Activated T-cell treated with anti-CD3 and anti-CD28 coated beads, Interleukin-2, amount 50 U/mL, for 24 hours (primary cell): Measurements from ENCODE around the gene METAP1.

Experiments
- DNase-seq: peaks from one replicate; pipeline ENCODE4 v3.0.0-alpha.2; 2020
- H3K27ac Mint-ChIP-seq: 2 replicates; pipeline ENCODE4 v1.8.0; 2020; ENCODE audit warnings: mild to moderate bottlenecking, mixed read lengths
- H3K27me3 Mint-ChIP-seq: 2 replicates; pipeline ENCODE4 v1.8.0; 2020; ENCODE audit warnings: mixed read lengths
- H3K36me3 Mint-ChIP-seq: 2 replicates; pipeline ENCODE4 v1.8.0; 2020; ENCODE audit warnings: low read depth, mixed read lengths
- H3K4me1 Mint-ChIP-seq: 2 replicates; pipeline ENCODE4 v1.8.0; 2020; ENCODE audit warnings: low read depth, mixed read lengths
- H3K4me3 Mint-ChIP-seq: 2 replicates; pipeline ENCODE4 v1.8.0; 2020; ENCODE audit warnings: mild to moderate bottlenecking, moderate library complexity, mixed read lengths
- H3K9me3 Mint-ChIP-seq: 2 replicates; pipeline ENCODE4 v1.8.0; 2020; ENCODE audit warnings: mixed read lengths

Gene METAP1

DNA sequence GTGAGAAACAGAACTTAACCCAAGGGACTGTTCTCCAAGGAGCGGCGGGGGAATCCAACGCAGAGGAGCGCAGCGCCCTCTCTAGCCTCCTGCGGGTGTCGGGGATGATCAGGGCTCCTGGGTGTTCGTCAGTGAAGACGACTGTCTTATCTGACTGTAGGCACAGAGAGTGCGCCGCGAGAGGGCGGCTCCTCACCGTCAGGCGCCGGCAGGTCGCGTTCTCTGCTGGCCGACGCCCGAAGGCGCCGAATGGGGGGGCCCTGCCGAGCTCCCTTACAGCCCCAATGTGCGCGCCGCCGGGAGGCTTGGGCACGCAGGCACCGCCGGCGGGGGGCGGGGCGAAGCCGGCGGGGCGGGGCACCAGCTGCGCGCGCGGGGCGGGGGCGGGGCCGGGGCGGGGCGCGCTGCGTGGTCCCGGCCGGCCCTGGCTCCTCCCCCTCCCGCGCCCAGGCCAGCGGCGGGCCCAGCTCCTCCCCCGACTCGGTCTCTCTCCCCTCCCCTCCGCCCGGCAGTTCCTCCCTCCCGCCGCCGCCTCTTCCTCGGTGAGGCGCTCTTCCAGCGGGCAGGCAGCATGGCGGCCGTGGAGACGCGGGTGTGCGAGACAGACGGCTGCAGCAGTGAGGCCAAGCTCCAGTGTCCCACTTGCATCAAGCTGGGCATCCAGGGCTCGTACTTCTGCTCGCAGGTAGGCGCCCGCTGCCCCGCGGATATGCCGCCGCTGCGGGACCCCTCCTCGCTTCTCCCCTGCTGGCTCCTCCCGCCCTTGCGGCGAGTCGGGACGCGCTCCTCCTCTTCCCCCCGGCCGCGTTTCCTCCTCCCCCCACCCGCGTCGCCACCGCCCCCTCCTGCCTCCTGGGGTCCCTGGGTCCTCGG, at the start of gene METAP1:
Gene METAP1 (plus strand): TSS at position 539 of the 873 bp plus-strand sequence. CDS start 33 bp downstream, at position 572.
- H3K27ac Mint-ChIP-seq: peak within 1 kb of the TSS; percentile 98
- no peaks in the 10 kb centered on the region for H3K27me3 Mint-ChIP-seq
- H3K9me3 Mint-ChIP-seq: no peaks in the 10 kb centered on the region
- peaks cover 25% of the 10 kb centered on the region for H3K36me3 Mint-ChIP-seq
- peaks cover 41% of the 10 kb centered on the region for H3K4me1 Mint-ChIP-seq
- H3K4me3 Mint-ChIP-seq: peak within 1 kb of the TSS; percentile 86
- peak; percentile 95 for DNase-seq

DNA sequence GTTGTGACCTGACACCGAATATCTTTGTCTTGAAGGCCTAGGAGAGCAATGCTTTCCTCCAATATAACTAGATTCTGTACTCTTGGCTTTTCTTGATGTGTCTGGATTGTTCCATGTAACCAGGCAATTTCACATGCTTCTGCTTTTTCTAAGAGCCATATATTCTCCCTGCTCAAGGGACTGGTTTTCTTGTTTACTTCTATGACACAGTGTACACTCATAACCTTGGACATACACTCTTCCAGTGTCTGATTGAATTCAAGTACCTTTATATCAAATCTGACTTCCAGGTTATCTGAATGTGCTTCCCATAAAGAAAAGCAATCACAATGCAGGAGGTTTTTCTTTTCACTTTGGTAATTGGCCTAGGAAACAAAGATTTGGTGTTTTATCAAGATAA, 49.2 kb upstream of the METAP1 start:
- H3K4me3 Mint-ChIP-seq: no peak overlapping the region
- no peaks in the 10 kb centered on the region for H3K9me3 Mint-ChIP-seq
- no peaks in the 10 kb centered on the region for H3K27me3 Mint-ChIP-seq
- no peaks in the 10 kb centered on the region for H3K36me3 Mint-ChIP-seq
- no peaks in the 10 kb centered on the region for H3K4me1 Mint-ChIP-seq
- no peak for DNase-seq
- H3K27ac Mint-ChIP-seq: no peak overlapping the region

DNA sequence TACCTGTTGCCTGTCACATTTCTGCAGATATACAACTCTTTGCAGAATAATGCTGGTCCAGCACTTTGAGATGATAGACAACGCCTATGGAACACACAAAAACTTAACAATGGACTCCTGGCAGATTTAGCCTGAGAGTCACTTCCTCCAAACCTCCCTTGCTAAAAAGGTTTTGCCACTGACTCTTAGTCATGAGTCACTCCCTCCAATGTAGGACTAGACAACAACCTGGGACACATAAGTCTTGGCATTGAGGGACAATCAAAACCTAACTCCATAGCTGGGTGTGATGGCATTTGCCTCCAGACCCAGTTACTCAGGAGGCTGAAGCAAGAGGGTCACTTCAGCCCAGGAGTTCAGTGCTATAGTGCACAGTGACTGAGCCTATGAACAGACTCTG, 44.6 kb upstream of the METAP1 start:
- no peak overlapping the region for H3K27ac Mint-ChIP-seq
- no peaks in the 10 kb centered on the region for H3K36me3 Mint-ChIP-seq
- H3K9me3 Mint-ChIP-seq: no peaks in the 10 kb centered on the region
- H3K4me1 Mint-ChIP-seq: no peaks in the 10 kb centered on the region
- DNase-seq: no peak
- H3K4me3 Mint-ChIP-seq: no peak overlapping the region
- H3K27me3 Mint-ChIP-seq: peaks cover 4% of the 10 kb centered on the region

DNA sequence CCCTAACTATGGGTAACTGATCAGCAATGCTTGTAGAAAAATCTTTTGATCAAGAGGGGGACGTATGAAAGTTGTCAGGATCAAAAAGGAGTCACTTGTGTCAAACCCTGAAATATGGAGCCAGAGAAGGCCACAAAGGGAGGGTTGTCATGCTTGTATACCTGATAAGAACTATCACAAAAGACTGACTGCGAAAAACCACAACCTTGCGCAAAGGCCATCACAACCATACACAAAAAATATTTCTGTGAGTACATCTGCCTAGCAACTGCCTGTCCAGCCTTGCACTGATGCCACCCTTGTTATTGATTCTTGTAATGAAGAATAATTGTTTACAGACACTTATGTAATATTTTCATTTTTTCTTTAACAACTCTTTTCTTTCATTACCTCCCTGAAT, 43.8 kb upstream of the METAP1 start:
- Mint-ChIP-seq H3K9me3 (no peaks in the 10 kb centered on the region), H3K4me3 (no peak overlapping the region), H3K27ac (no peak overlapping the region), H3K4me1 (no peaks in the 10 kb centered on the region), H3K36me3 (no peaks in the 10 kb centered on the region), H3K27me3 (peaks cover 6% of the 10 kb centered on the region)
- DNase-seq: no peak

DNA sequence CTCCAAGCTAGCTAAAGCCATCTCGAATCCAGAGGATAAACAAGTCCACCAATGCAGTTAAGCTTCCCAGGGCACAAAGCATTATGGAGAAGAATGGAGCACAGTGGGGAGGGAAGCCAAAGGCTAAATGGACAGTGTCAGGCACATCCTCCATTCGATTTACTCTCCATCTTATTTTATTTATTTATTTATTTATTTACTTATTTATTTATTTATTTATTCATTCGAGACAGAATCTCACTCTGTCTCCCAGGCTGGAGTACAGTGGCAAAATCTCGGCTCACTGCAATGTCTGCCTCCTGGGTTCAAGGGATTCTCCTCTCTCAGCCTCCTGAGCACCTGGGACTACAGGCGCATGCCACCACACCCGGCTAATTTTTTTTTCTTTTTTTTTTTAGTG, 40.3 kb upstream of the METAP1 start:
- Mint-ChIP-seq H3K27me3 (peaks cover 6% of the 10 kb centered on the region), H3K36me3 (no peaks in the 10 kb centered on the region), H3K4me1 (peaks cover 3% of the 10 kb centered on the region), H3K9me3 (no peaks in the 10 kb centered on the region), H3K27ac (no peak overlapping the region), H3K4me3 (no peak overlapping the region)
- no peak for DNase-seq

DNA sequence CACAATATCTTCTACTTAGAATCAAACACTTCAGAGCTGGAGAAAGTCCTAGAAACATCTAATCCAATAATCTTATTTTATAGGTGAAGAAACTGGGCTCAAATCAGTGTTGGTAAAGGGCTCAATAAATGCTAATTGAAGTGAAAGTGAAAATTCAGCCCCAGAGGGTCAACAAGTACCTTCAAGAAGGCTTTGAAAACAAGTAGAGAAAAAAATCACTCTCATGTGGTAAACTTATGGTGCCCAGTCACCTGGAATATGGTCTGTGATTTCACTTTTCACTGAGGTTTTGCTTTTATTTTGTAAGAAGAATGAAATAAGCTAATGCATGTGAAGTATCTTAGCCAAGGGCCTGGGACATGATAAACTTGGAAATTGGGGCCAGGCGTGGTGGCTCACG, 37.5 kb upstream of the METAP1 start:
- peaks cover 6% of the 10 kb centered on the region for H3K27me3 Mint-ChIP-seq
- no peak for DNase-seq
- no peaks in the 10 kb centered on the region for H3K9me3 Mint-ChIP-seq
- no peak overlapping the region for H3K4me3 Mint-ChIP-seq
- peaks cover 3% of the 10 kb centered on the region for H3K4me1 Mint-ChIP-seq
- H3K36me3 Mint-ChIP-seq: no peaks in the 10 kb centered on the region
- no peak overlapping the region for H3K27ac Mint-ChIP-seq

DNA sequence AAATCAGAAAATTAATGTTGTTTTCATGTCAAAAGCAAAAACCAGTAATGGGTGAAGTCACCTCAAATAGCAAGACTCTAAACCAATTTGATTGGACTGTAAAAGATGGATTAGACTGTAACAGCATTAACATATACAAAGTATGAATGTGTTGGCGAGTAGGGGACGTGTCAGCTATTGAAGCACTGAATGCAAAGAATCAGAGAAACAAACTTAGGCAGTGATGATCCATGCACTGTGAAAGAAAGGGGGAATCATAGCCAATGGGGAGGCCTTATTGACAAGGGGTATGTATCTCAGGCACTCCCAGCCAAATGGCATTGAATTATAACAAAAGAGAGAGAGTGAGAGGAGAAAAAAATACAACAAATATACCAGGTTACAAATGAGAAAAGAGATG, 36.1 kb upstream of the METAP1 start:
- Mint-ChIP-seq H3K9me3 (no peaks in the 10 kb centered on the region), H3K4me3 (no peak overlapping the region), H3K27me3 (peaks cover 6% of the 10 kb centered on the region), H3K36me3 (no peaks in the 10 kb centered on the region), H3K27ac (no peak overlapping the region), H3K4me1 (peaks cover 5% of the 10 kb centered on the region)
- no peak for DNase-seq

DNA sequence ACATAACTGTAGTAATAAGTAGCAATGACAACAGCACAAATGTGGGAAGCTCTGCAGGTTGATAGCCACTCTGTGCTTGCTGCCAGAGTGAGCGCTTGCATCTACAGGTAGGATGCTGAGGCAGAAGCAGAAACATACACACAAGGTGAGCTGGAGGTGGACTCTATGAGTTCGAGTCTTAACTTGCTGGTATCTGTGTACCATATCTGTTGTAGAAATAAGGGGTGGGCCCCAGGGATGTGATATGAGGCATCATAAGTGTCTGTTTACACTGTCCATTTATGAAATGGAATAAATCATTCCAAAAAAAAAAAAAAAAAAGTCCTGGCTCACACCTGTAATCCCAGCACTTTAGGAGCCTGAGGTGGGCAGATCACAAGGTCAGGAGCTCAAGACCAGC, 33.8 kb upstream of the METAP1 start:
- DNase-seq: no peak
- H3K4me3 Mint-ChIP-seq: no peak overlapping the region
- H3K4me1 Mint-ChIP-seq: peaks cover 5% of the 10 kb centered on the region
- peaks cover 4% of the 10 kb centered on the region for H3K27me3 Mint-ChIP-seq
- no peak overlapping the region for H3K27ac Mint-ChIP-seq
- H3K9me3 Mint-ChIP-seq: no peaks in the 10 kb centered on the region
- H3K36me3 Mint-ChIP-seq: no peaks in the 10 kb centered on the region

DNA sequence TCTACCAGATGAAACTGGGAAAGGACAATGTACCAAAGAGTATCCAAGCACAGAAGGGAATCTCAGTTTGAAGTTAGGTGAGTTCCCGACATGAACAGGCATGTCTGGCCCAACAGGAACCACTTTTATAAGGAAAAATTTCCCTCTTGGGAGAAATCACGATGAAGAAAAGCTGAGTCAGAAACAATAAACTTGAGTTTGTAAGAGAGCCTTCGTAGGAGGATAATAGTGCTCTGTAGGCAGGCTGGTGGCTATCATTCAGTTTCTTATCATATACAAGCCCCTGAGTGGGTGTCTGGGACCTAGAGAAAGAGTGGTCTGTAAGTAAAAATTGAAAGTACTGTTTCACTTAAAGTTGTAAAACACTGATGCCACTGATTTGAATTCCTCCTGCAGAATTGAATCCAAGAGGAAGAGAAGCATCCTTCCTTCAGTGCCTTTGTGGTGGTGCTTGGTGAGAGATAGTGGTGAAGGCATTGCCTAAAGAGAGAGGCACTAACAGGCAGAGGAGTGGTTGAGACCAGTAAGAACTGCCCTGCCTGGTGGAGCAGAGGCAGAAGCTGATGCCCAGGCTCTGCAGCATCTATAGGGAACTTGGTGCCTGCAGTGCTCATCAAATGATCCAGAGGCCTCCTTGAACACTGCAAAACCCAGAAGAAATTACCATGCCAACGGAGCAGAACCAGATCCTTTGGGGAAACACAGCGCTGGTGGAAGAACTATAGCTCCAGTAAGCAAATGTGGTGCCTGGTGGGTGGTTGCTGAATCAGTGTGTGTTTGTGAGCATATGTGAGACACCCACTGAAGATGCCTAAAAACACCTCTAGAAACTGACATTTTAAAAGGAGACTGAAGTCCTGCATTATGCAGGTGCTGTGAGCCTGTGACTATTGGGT, 31.7 kb upstream of the METAP1 start:
- no peaks in the 10 kb centered on the region for H3K9me3 Mint-ChIP-seq
- H3K4me1 Mint-ChIP-seq: peaks cover 2% of the 10 kb centered on the region
- H3K4me3 Mint-ChIP-seq: no peak overlapping the region
- H3K27me3 Mint-ChIP-seq: peaks cover 7% of the 10 kb centered on the region
- no peak overlapping the region for H3K27ac Mint-ChIP-seq
- no peaks in the 10 kb centered on the region for H3K36me3 Mint-ChIP-seq
- DNase-seq: no peak

DNA sequence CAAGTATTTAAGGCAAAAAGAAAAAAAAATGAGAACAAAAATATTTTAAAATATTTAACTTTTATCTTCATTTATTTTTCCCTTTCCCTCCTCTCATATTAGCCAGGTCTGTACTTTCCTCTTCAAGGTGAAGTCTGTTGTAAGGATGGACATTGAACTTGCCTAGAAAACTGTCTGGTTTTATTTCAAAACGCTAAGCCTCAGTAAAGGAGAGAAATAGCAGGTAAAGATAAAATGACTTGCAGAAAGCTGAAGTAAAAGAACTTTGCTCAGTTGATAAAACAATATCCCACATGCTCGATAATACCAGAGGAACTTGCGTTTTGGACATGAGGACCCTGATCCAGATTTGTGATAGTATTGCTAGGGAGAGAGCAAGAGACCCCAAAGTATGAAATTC, 28.6 kb upstream of the METAP1 start:
- Mint-ChIP-seq H3K27ac (no peak overlapping the region), H3K4me1 (peaks cover 2% of the 10 kb centered on the region), H3K27me3 (peaks cover 9% of the 10 kb centered on the region), H3K9me3 (no peaks in the 10 kb centered on the region), H3K4me3 (no peak overlapping the region), H3K36me3 (no peaks in the 10 kb centered on the region)
- DNase-seq: no peak

DNA sequence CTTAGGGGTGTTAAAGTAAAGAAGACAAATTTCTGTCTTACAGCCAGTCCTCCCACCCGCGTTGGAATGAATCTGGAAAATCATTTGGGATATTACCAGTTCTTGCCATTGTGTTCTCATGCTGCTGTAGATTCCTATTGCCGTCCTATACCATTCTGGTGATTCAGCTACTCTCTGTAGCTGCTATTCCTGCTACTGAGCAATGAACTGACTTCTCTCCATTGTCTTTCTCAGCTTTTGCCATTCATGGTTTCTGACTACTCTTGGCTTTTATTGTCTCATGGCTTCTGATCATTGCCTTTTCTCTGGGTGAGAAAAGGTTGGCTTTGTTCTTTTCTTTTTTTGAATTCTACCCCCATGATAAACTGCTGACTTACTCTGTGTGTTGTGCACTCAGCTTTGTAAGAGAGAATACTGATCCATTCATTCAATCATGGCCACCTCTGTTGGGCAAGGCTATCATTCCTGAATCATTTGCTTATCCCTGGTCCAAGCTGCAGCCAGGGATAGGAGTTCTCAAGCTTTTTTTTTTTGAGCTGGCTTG, 27.7 kb upstream of the METAP1 start:
- no peak overlapping the region for H3K4me3 Mint-ChIP-seq
- no peak for DNase-seq
- H3K27me3 Mint-ChIP-seq: peaks cover 9% of the 10 kb centered on the region
- no peaks in the 10 kb centered on the region for H3K36me3 Mint-ChIP-seq
- peaks cover 2% of the 10 kb centered on the region for H3K4me1 Mint-ChIP-seq
- H3K27ac Mint-ChIP-seq: no peak overlapping the region
- no peaks in the 10 kb centered on the region for H3K9me3 Mint-ChIP-seq

DNA sequence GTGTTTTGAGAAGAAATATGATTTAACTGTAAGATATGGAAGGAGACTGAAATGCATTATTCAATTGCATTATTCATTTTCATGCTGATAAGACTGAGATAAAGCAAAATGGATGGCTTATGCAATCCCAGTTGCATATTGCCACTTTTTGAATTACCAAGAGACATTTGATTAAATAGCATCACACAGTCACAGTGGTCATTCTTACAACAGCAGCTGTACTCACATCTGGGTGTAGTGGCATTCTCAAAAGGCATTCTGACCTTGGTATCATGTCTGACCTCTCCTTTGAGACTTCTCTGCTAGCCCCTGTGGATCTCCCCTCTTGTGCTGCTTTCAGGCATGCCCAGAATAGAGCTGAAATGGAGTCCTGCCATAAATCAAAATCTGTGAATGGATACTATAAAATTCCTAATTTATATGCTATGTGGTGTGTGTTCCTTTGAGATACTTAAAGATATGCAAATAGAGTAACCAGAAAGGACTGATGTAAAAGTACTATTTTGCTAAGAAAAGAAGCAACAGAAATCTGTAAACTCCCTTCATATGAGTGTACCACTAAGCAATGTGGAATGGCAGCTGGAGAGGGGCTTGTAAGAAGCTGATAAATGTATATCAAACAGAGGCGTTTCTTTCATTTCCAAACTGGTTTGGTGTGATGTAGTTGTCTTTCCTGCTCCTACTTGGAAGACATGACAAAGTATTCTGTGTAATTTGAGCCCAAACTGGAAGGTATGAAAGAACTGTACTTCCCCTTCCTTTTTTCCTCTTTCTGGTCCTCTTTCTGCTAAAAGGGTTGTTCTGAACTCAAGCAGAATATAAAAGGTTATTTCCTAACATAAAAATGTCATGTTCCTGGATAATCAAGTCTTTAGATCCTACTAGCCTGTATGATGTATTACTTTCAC, 25.4 kb upstream of the METAP1 start:
- H3K27me3 Mint-ChIP-seq: peaks cover 9% of the 10 kb centered on the region
- no peak overlapping the region for H3K4me3 Mint-ChIP-seq
- DNase-seq: no peak
- H3K4me1 Mint-ChIP-seq: no peaks in the 10 kb centered on the region
- no peaks in the 10 kb centered on the region for H3K36me3 Mint-ChIP-seq
- no peaks in the 10 kb centered on the region for H3K9me3 Mint-ChIP-seq
- H3K27ac Mint-ChIP-seq: no peak overlapping the region

DNA sequence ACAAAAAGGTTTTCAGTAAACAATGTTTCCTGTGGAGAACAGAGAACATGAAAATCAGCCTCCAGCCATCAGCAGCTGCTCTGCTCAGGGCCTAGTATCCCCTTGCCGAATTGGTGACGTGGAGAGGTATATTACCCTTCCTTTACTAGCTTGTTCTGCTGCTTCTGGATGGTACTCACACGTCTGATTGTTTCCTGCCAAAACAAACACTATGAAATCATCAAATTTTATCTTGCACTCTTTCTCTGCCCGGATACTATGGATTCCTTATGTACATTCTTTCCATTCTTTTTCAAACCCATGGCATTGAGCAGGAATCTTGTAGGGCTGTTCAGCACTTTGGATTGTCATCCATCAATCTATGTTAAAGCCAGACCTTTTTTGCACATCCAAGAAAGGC, 18.8 kb upstream of the METAP1 start:
- Mint-ChIP-seq H3K4me1 (no peaks in the 10 kb centered on the region), H3K4me3 (no peak overlapping the region), H3K9me3 (no peaks in the 10 kb centered on the region), H3K36me3 (no peaks in the 10 kb centered on the region), H3K27me3 (peaks cover 4% of the 10 kb centered on the region), H3K27ac (no peak overlapping the region)
- no peak for DNase-seq

DNA sequence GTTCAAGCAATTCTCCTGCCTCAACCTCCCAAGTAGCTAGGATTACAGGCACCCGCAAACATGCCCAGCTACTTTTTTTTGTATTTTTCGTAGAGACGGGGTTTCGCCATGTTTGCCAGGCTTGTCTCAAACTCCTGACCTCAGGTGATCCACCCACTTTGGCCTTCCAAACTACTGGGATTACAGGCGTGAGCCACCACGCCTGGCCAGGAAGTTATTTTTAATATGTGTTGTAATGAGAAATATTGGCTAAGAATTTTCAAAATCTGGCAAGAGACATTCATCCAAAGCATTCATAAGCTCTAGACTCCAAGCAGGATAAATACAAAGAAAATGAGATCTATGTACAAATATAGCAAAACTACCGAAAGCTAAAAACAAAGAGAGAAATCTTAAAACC, 18.0 kb upstream of the METAP1 start:
- H3K36me3 Mint-ChIP-seq: no peaks in the 10 kb centered on the region

More for the DNA sequence above, 18.0 kb upstream of the METAP1 start:
- peaks cover 4% of the 10 kb centered on the region for H3K27me3 Mint-ChIP-seq
- H3K27ac Mint-ChIP-seq: no peak overlapping the region
- DNase-seq: no peak
- no peaks in the 10 kb centered on the region for H3K4me1 Mint-ChIP-seq
- no peaks in the 10 kb centered on the region for H3K9me3 Mint-ChIP-seq
- no peak overlapping the region for H3K4me3 Mint-ChIP-seq
